Measurements from ENCODE around the gene TIPIN.

Gene TIPIN

GRCh38 chr15:66290007-66290406, 66.5 kb downstream of the TIPIN start:
- H3K9me3 ChIP-seq (ENCODE audit: control insufficient read depth, insufficient read depth, low read depth, low read length) = no peaks in the 10 kb centered on the region
- TF ChIP-seq ZNF621 (tag by site-specific recombination; IDR thresholded peaks at IDR 0.05) = no peak
- peak; percentile 89 for TF ChIP-seq ZBTB44 (tag by site-specific recombination; IDR thresholded peaks at IDR 0.05)
- no peak for TF ChIP-seq ZNF580 (tag by site-specific recombination; IDR thresholded peaks at IDR 0.05)
- TF ChIP-seq PRDM6 (tag by site-specific recombination; IDR thresholded peaks at IDR 0.05) = no peak
- TF ChIP-seq ZNF214 (tag by site-specific recombination; IDR thresholded peaks at IDR 0.05; ENCODE audit: borderline replicate concordance) = no peak
- TF ChIP-seq ZIC2 (tag by site-specific recombination; IDR thresholded peaks at IDR 0.05) = peak; percentile 27; the same call in 1 of the 2 replicates
- TF ChIP-seq FEZF1 (tag by site-specific recombination; IDR thresholded peaks at IDR 0.05) = 0 out of 2 replicates have a peak, but pooled peaks have one; percentile 9
- ChIA-PET POLR2A (no interaction called here), CTCF (interaction anchor here (0.6 to 1.6 kb wide), 6 partner anchors 34 to 652 kb away, joined by 3 to 5 read pairs (median 3); no protein-coding TSS in a partner anchor)
- H3K4me1 ChIP-seq (ENCODE audit: control insufficient read depth, insufficient read depth, low read length) = peaks cover 22% of the 10 kb centered on the region
- no peaks in the 10 kb centered on the region; a peak in 1 of 3 replicates for H3K36me3 ChIP-seq (ENCODE audit: control insufficient read depth in 2 of 2, insufficient read depth in 1 of 2, low read length in 2 of 2)
- H3K27ac ChIP-seq (ENCODE audit: extremely low read depth, low read depth, low read length) = no peak overlapping the region
- no peak overlapping the region for H3K4me3 ChIP-seq (ENCODE audit: low read depth, low read length)

GRCh38 chr15:66288551-66289185, 67.8 kb downstream of the TIPIN start:
- H3K27ac ChIP-seq (ENCODE audit: extremely low read depth, low read depth, low read length) = no peak overlapping the region
- H3K9me3 ChIP-seq (ENCODE audit: control insufficient read depth, insufficient read depth, low read depth, low read length) = no peaks in the 10 kb centered on the region
- ChIA-PET POLR2A (no interaction called here), CTCF (interaction anchor here (0.7 to 2.6 kb wide), 14 partner anchors 10 to 652 kb away, joined by 3 to 9 read pairs (median 4); partner anchors contain the start of gene SNAPC5)
- TF ChIP-seq TRIM28 (IDR thresholded peaks at IDR 0.05; ENCODE audit: borderline replicate concordance, low read length) (no peak), ZNF600 (tag by site-specific recombination; IDR thresholded peaks at IDR 0.05) (0 out of 2 replicates have a peak, but pooled peaks have one; percentile 12)
- peaks cover 18% of the 10 kb centered on the region for H3K4me1 ChIP-seq (ENCODE audit: control insufficient read depth, insufficient read depth, low read length)
- no peak overlapping the region for H3K4me3 ChIP-seq (ENCODE audit: low read depth, low read length)
- no peaks in the 10 kb centered on the region; a peak in 1 of 3 replicates for H3K36me3 ChIP-seq (ENCODE audit: control insufficient read depth in 2 of 2, insufficient read depth in 1 of 2, low read length in 2 of 2)

GRCh38 chr15:66288093-66288492, 68.4 kb downstream of the TIPIN start:
- H3K4me1 ChIP-seq (ENCODE audit: control insufficient read depth, insufficient read depth, low read length) = peaks cover 18% of the 10 kb centered on the region
- H3K4me3 ChIP-seq (ENCODE audit: low read depth, low read length) = no peak overlapping the region
- CTCF ChIA-PET = interaction anchor here (0.7 to 2.6 kb wide), 18 partner anchors 9 to 426 kb away, joined by 3 to 9 read pairs (median 3); partner anchors contain the start of gene SNAPC5
- POLR2A ChIA-PET = no interaction called here
- no peak for TF ChIP-seq ZNF221 (tag by site-specific recombination; IDR thresholded peaks at IDR 0.05; ENCODE audit: borderline replicate concordance)
- no peak for TF ChIP-seq REPIN1 (tag by site-specific recombination; IDR thresholded peaks at IDR 0.05; ENCODE audit: low read depth)
- TF ChIP-seq ZNF148 (tag by site-specific recombination; IDR thresholded peaks at IDR 0.05; ENCODE audit: borderline replicate concordance) = no peak
- no peak for TF ChIP-seq KLF9 (tag by site-specific recombination; IDR thresholded peaks at IDR 0.05; ENCODE audit: low read depth)
- TF ChIP-seq ZNF302 (tag by site-specific recombination; IDR thresholded peaks at IDR 0.05; ENCODE audit: low read depth) = no peak
- no peak for TF ChIP-seq ZIC2 (tag by site-specific recombination; IDR thresholded peaks at IDR 0.05)
- TF ChIP-seq ZNF549 (tag by site-specific recombination; IDR thresholded peaks at IDR 0.05) = no peak
- no peak for TF ChIP-seq ZNF157 (tag by site-specific recombination; IDR thresholded peaks at IDR 0.05)
- no peak for TF ChIP-seq ZNF398 (tag by site-specific recombination; IDR thresholded peaks at IDR 0.05)
- TF ChIP-seq ZNF112 (tag by site-specific recombination; IDR thresholded peaks at IDR 0.05) = no peak
- TF ChIP-seq ATF2 (tag by site-specific recombination; IDR thresholded peaks at IDR 0.05; ENCODE audit: low read depth) = no peak
- TF ChIP-seq ZFP37 (tag by site-specific recombination; IDR thresholded peaks at IDR 0.05) = no peak
- TF ChIP-seq ZNF350 (tag by site-specific recombination; IDR thresholded peaks at IDR 0.05) = no peak
- no peaks in the 10 kb centered on the region for H3K9me3 ChIP-seq (ENCODE audit: control insufficient read depth, insufficient read depth, low read depth, low read length)
- no peaks in the 10 kb centered on the region; a peak in 1 of 3 replicates for H3K36me3 ChIP-seq (ENCODE audit: control insufficient read depth in 2 of 2, insufficient read depth in 1 of 2, low read length in 2 of 2)
- H3K27ac ChIP-seq (ENCODE audit: extremely low read depth, low read depth, low read length) = no peak overlapping the region
